CD4-positive, alpha-beta T cell treated with Interleukin-15 for 4 hours (primary cell): Measurements from ENCODE around the gene ZP1.

ENCODE experiments used
- DNase-seq: peaks from one replicate; pipeline ENCODE4 v3.0.0-alpha.2; 2020; ENCODE audit warnings: low spot score

The ZP1 gene

GRCh38 chr11:60844045-60844869, 23.1 kb upstream of the ZP1 start:
- DNase-seq: no peak

GRCh38 chr11:60844870-60845221, 22.5 kb upstream of the ZP1 start:
- DNase-seq: no peak

DNA sequence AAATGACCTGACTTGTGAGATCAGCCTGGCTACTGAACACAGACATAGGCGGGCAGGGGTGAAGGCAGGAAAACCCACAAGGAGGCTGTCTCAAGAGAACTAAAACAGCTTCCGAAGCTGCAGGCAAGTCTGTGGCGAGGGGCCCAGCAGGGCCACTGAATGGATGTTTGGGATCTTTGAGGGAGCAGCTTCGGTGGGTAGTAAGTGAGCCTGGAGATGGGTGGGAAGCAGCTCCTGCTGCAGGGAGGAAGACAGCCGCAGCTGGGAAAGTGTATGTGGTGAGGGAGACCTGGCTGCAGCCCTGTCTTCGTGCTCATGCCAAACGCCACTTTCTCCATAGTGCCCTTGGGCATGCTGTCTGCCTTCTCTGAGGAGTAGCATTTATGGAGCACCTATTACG, 22.0 kb upstream of the ZP1 start:
- no peak for DNase-seq

DNA sequence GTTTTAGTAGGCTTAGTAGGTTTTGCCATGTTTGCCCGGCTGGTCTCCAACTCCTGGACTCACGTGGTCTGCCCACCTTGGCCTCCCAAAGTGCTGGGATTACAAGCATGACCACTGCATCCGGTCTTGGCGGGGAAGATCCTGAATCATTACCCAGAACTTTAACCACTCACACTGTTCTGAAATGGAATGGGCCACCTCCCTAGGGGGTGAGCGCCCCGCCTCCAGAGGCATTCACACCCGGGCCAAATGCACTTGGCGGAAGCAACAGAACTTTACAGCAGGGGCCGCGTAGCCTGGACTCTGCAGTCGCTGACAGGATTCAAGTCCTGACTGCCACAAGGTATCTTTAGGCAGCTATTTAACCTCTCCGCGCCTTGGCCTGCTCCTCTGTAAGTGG, 20.1 kb upstream of the ZP1 start:
- DNase-seq: no peak

DNA sequence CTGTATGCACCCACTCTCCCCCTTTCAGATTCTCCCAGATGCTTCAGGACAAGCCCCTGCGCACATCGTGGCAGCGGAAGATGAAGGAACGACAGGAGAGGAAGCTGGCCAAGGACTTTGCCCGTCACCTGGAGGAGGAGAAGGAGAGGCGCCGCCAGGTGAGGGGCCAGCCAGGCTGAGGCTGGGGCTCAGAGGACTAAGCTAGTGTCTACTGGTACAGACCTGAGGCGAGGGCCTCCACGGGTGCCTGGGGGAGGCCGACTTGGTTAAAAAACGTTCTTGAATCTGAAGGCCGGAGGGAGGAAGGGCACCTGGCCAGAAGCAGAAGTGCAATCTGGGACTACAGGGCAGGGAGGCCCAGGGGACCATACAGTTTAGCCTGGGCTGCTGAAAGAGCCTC, 19.4 kb upstream of the ZP1 start:
- no peak for DNase-seq

- DNase-seq: no peak
Measured at GRCh38 chr11:60848714-60849151, 18.6 kb upstream of the ZP1 start.

- DNase-seq: no peak
Measured at GRCh38 chr11:60849641-60850520, 17.5 kb upstream of the ZP1 start.

DNA sequence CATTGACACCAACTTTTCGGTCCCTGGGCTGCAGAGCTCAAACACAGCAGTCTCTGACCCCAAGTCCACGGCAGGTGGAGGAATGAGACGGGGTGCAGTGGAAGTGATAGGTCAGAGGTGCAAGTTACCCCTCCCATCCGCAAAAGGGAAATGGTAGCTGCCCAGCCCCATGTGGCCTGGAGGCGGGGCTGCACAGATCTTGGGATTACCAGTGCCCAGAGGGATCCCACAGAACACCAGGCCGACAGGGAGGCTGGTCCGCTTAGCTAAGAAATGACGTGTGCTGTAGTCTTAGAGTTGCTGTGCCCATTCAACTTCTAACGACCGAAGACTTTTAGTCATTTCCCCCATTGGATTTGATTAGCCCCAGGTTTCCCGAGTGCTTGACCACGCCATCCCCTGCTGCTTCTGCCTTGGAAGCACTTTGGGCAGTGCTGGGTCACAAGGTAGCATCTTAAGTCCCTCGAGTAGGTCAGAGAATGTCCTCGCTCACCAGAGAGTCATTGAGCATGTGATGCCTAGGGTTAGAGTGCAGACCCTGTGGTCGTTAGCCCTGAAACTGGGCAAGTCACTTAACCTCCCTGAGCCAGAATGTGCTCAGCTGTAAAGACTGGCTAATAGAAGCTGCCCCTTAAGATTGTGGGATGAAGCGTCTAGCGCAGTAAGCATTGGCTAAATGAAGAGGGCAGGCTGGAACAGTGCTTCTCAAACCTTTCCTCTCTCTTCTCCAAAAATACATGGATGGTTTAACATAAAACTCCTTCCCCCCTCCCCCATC, 15.8 kb upstream of the ZP1 start:
- no peak for DNase-seq

DNA sequence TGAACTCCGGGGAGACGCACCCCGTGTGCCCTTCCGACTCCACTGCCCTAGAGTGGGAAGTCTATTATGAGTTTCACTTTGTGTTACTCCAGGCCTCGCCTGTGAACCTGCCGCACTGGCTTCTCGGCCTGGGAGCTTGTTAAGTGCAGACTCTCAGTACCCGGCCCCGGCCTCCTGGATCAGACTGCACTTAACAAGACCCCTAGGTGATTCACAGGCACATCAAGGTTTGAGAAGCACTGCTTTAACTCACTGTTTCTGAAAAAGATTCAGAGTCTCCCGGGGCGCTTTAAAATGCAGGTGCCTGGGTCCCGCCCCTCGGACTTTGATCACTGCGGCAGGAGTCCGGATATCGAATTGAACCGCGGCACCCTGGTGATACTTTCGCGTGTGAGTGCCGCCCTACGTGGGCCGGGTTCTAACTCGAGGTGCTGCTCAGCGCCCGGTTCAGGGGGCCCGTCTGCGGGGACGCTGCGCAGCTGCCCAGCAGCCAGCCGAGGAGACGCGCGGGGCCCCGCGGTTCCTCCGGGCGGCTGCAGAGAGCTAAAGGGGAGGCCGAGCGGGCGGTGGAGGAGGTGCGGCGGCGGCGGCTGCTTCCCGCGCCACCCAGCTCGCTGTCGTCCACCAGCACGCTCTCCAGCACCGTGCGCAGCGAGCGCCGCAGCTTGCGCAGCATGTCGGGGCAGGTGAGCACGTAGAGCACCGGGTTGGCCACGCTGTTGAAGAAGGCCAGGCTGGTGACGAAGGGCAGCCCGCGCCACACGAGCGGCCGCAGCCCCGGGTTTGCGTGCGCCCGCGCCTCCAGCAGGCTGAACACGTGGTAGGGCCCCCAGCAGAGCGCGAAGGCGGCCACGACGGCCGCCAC, 15.0 kb upstream of the ZP1 start:
- DNase-seq: no peak

DNA sequence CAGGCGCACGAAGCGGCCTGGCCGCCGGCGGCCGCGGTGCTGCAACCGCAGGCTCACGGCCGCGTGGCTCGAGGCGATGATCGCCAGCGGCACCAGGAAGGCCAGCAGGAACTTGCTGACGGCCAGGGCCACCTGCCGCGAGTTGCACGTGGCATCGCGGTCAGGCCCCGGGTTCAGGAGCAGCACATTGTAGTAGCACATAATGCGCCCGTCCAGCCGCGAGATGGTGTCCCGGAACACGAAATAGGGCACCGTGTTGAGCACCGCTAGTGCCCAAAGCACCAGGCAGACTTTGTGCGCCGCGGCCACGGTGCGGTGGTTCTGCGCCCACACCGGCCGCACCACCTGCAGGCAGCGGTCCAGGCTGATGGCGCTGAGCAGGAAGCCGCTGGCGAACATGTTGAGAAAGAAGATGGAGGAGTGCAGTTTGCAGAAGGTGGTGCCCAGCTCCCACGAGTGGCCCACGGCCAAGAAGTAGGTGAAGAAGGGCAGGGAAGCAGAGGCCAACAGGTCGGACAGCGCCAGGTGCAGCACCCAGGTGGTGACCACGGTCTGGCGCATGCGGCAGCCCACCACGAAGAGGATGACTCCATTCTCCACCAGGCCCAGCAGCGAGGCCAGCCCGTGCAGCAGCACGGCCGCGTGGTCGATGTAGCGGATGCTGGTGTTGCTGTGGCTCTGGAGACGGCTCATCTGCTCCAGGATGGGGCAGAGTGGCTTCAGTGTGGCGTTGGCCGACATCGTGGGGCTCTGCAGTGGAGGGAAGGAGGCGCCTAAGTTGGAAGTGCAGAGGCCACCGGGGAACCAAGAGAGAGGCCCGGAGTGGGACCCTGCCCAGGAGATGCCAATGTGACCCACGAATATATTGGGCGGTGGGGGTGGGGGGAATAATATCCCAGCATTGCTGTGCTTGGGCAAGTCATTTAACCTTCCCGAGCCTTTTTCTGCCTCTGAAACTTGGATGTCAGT, 14.1 kb upstream of the ZP1 start:
- no peak for DNase-seq

DNA sequence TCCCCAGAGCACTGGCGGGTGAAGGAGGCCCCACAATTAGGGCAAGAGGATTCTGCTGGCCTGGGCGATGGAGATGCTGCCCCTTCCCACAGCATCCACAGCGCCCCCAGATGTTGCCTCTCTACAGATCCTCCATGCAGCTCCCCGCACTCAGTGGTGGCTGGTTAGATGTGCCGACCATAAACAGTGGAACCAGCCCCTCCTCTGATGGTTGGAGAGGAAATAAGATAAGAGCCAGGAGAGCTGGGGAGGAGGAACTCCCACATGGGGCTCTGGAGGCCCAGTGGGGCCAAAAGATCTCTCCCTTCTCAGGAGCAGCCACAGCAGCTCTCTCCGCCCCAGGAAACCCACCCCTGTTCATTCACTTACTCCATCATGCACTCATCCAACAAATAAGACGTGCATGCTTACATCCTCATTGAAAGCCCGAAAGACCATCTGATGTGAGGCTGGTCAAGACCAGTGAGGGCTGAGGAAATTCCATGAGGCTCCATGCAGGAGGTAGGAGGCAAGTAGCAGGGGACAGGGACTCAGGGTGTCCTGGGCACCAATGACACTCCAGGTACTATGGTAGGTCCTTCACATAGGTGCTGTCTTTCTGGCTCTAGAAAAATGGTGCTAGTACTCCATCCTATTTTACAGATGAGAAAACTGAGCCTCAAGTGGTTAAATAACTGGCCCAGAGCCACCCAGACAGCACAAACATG, 13.0 kb upstream of the ZP1 start:
- DNase-seq: no peak

DNA sequence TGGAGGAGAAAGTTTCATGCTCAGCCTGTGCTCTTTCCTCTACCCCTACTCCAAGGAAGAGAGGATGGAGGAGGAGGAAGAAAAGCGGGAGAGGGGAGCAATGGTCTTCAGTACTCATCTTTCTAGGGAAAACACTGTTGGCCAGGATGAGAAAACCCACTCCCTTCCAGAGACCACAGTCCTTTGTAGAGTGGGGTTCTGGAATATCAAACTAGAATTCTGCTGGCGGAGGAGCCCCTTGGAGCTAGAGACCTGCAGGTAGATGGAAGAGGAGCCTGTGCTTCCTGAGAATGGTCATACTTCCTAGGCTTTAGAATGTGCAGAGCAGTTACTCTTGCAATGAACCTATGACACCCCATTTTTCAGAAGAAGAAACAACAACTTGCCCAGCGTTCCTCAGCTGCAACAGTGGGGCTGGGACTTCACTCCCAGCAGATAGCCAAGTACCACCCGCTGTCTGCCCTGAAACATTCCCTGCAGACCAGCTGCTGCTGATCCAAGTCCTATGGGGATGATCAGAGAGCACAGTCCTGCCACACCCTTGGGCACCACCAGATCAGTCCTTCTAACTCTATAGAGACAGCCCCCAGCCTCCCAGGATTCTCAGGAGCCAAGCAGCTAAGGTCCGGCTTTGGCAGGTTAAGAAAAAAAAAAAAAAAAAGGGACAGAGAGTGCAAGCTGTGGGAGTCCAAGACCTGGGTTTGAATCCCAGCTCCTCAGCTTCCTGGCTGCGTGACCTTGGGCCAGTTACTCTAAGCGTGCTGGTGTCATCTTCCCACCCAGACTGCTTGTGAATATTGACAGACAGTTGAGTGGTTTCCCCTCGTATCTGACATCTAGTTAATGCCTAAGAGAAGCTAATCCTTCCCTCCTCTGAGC, 12.3 kb upstream of the ZP1 start:
- no peak for DNase-seq

DNA sequence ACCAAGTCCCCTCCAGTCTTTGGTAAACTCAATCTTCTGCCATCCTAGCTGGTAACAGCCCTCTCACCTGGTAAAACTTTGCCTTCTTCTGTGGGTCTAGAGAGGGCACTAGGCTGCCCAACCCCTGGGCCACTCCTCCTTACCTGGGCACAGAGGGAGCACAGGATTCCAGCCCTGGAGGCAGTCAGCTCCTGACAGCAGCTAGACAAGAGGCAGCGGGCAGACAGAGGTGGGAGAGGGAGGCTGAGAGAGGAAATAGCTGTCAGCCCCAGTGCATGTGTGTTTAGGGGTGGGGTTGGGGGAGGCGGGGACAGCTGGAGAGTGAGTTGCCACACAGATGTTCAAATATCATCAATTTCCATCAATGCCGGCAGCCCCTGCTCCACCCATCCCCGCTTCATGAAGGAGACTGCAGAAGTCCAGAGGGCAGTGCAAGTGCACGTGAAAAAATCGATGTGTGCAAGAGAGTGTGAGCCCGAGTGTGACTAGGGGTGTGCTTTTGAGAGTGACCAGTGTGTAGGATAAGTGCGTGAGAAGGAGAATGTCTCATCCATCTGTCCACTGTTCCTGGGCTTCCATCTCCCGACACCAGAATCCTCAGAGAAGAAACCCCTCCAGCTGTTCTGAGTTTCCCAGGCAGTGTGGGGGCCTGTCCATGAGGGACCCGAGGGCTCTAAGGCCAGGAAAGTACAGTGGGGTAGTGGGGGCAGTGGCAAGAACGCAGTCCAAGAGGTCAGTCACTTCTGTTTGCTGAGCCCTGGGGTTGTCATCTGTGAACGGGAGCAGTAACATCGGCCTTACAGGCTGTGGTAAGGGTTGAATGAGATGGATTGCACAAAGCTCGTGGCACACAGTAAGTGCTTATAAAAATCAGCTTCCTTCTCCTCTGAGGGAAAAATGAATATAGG, 11.4 kb upstream of the ZP1 start, which contains the start of gene PTGDR2:
Gene PTGDR2, minus strand, starts transcription at position 225 of the 908 bp plus-strand sequence. CDS start 2,228 bp downstream, outside the sequence.
- DNase-seq: no peak

- DNase-seq: no peak
Measured at GRCh38 chr11:60857378-60858232, 9.7 kb upstream of the ZP1 start.

GRCh38 chr11:60858236-60858635, 9.1 kb upstream of the ZP1 start:
- DNase-seq: no peak

GRCh38 chr11:60858731-60859464, 8.4 kb upstream of the ZP1 start:
- DNase-seq: no peak
